MCF 10A (cell line): Measurements from ENCODE around the gene NBPF3. TPM values are rescaled to one million over a fixed set of nuclear protein-coding genes. Genes with fewer than 3 reads are reported as not detected.

Source experiments
- BruUV-seq: library from RNA; stranded (reverse); fragments of 400-500 nt; replicated peaks from 2 replicates; lab custom pipeline; 2021; lab: Mats Ljungman, UMichigan
- CTCF ChIA-PET: fragments of 300-600 bp; sonication (Branson Sonifier 250); formaldehyde crosslinking; extraction: SDS; loops from one replicate; lab custom pipeline; 2021; ENCODE audit warnings: antibody characterized with exemption, inconsistent platforms; lab: Yijun Ruan, JAX
- POLR2A ChIA-PET: fragments of 300-600, 350-650 bp; sonication (Branson Sonifier 250); formaldehyde crosslinking; extraction: SDS; loops from one replicate; lab custom pipeline; 2020; ENCODE audit warnings: antibody characterized with exemption, inconsistent platforms; lab: Yijun Ruan, JAX
- DNase-seq: peaks from one replicate; pipeline ENCODE4 v3.0.0-alpha.2; 2018; ENCODE audit not compliant: unreplicated experiment
- H3K27ac Mint-ChIP-seq: one replicate; pipeline ENCODE4 v1.8.0; 2022; ENCODE audit warnings: mild to moderate bottlenecking, low read depth, mixed read lengths; ENCODE audit not compliant: unreplicated experiment
- H3K27me3 Mint-ChIP-seq: one replicate; pipeline ENCODE4 v1.8.0; 2022; ENCODE audit warnings: mixed read lengths; ENCODE audit not compliant: insufficient read depth, unreplicated experiment
- H3K36me3 Mint-ChIP-seq: one replicate; pipeline ENCODE4 v1.8.0; 2022; ENCODE audit warnings: mild to moderate bottlenecking, moderate library complexity, mixed read lengths; ENCODE audit not compliant: insufficient read depth, unreplicated experiment
- H3K4me1 Mint-ChIP-seq: one replicate; pipeline ENCODE4 v1.8.0; 2022; ENCODE audit warnings: mixed read lengths; ENCODE audit not compliant: insufficient read depth, unreplicated experiment
- H3K4me3 Mint-ChIP-seq: one replicate; pipeline ENCODE4 v1.8.0; 2022; ENCODE audit warnings: mild to moderate bottlenecking, moderate library complexity, mixed read lengths; ENCODE audit not compliant: unreplicated experiment
- H3K9me3 Mint-ChIP-seq: one replicate; pipeline ENCODE4 v1.8.0; 2022; ENCODE audit warnings: mixed read lengths; ENCODE audit not compliant: unreplicated experiment
- intact Hi-C: fragments of 100-400 bp; cut with micrococcal nuclease; formaldehyde crosslinking; loops from 2 replicates; pipeline ENCODE4 v1.14.1; 2022
- total RNA-seq: library from RNA; stranded (reverse); gene quantifications from 2 replicates; pipeline ENCODE4 v1.2.3, GENCODE V29; 2022
- TF ChIP-seq, protein P1 (sequence below): fragments of 200-600 bp; IDR thresholded peaks from one replicate; pipeline ENCODE4 v1.8.0; 2022; ENCODE audit warnings: antibody characterized with exemption, mild to moderate bottlenecking; ENCODE audit not compliant: unreplicated experiment

Gene NBPF3
- total RNA-seq, 1 experiment from 2014 or later = 6.5 TPM

DNA sequence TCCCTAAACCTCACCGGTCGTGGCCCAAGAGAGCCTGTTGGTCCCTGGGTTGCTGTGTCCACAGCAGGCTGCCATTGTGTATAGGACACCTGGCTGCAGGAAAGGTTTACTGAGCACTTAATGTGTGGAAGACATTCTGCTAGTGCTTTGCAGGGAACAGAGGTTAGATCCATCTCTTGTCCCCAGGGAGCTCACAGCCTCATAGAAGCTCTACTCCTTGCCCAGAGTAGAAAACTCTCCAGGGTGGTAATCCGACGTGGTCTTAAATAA is 52.4 kb downstream of the NBPF3 start:
- DNase-seq = no peak
- Mint-ChIP-seq H3K36me3 (no peaks in the 10 kb centered on the region), H3K4me3 (no peak overlapping the region), H3K27me3 (peaks cover 12% of the 10 kb centered on the region), H3K4me1 (no peaks in the 10 kb centered on the region), H3K9me3 (no peaks in the 10 kb centered on the region), H3K27ac (no peak overlapping the region)
- CTCF ChIA-PET = no interaction called here
- TF ChIP-seq, protein P1, sequence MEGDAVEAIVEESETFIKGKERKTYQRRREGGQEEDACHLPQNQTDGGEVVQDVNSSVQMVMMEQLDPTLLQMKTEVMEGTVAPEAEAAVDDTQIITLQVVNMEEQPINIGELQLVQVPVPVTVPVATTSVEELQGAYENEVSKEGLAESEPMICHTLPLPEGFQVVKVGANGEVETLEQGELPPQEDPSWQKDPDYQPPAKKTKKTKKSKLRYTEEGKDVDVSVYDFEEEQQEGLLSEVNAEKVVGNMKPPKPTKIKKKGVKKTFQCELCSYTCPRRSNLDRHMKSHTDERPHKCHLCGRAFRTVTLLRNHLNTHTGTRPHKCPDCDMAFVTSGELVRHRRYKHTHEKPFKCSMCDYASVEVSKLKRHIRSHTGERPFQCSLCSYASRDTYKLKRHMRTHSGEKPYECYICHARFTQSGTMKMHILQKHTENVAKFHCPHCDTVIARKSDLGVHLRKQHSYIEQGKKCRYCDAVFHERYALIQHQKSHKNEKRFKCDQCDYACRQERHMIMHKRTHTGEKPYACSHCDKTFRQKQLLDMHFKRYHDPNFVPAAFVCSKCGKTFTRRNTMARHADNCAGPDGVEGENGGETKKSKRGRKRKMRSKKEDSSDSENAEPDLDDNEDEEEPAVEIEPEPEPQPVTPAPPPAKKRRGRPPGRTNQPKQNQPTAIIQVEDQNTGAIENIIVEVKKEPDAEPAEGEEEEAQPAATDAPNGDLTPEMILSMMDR = no peak
- intact Hi-C loops = no loop called here
- BruUV-seq = no TSS peak
- POLR2A ChIA-PET = interaction anchor here (0.6 kb wide), 1 partner anchor 1606 kb away, joined by 4 read pairs; no protein-coding TSS in a partner anchor

- no peak overlapping the region for H3K4me3 Mint-ChIP-seq
- H3K27ac Mint-ChIP-seq = no peak overlapping the region
- no peak for DNase-seq
- ChIA-PET POLR2A (no interaction called here), CTCF (no interaction called here)
- intact Hi-C loops = no loop called here
- peaks cover 3% of the 10 kb centered on the region for H3K27me3 Mint-ChIP-seq
- H3K4me1 Mint-ChIP-seq = no peaks in the 10 kb centered on the region
- TF ChIP-seq, protein P1 = no peak
- BruUV-seq = no TSS peak
- H3K36me3 Mint-ChIP-seq = no peaks in the 10 kb centered on the region
- H3K9me3 Mint-ChIP-seq = no peaks in the 10 kb centered on the region
These were observed 54.3 kb downstream of the NBPF3 start for GRCh38 chr1:21494196-21494595.

DNA sequence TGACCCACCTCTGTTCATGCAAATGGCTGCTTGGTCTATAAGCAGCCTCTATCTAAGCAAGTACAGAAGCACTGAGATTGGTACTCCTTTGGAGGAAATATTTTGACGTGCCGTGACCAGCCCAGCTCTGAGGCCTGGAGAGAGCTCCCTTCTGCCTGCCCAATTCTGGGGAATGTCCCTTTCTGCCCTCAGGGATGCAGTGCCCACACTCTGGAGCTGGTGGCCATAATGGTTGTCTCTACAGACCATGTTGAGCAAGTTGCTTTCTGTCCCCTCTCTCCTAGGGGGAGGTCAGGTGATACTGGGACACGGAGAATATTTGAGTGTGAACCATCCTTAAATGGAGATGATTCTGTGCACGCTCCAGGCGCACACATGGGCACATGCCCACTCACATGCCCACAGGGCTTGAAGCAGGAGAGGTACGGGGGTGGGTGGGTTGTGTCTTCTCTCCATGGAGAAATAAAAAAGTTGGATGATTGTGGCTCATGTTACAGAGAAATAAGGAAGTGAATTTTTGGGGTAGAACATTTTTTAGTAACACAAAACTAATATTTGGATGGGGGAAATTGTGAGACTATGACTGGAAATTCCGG is 55.4 kb downstream of the NBPF3 start:
- Mint-ChIP-seq H3K4me1 (no peaks in the 10 kb centered on the region), H3K27ac (no peak overlapping the region), H3K9me3 (no peaks in the 10 kb centered on the region), H3K36me3 (no peaks in the 10 kb centered on the region), H3K27me3 (no peaks in the 10 kb centered on the region), H3K4me3 (no peak overlapping the region)
- no TSS peak for BruUV-seq
- DNase-seq = no peak
- TF ChIP-seq, protein P1 = no peak
- POLR2A ChIA-PET = interaction anchor here (1.1 kb wide), 1 partner anchor 22 kb away, joined by 3 read pairs; no protein-coding TSS in a partner anchor
- CTCF ChIA-PET = interaction anchor here (0.8 kb wide), 1 partner anchor 40 kb away, joined by 3 read pairs; no protein-coding TSS in a partner anchor
- intact Hi-C loops = no loop called here

GRCh38 chr1:21496063-21496462 is 56.1 kb downstream of the NBPF3 start:
- Mint-ChIP-seq H3K9me3 (no peaks in the 10 kb centered on the region), H3K27me3 (no peaks in the 10 kb centered on the region), H3K4me3 (no peak overlapping the region), H3K4me1 (no peaks in the 10 kb centered on the region), H3K27ac (no peak overlapping the region), H3K36me3 (no peaks in the 10 kb centered on the region)
- intact Hi-C loops = no loop called here
- TF ChIP-seq, protein P1 = no peak
- DNase-seq = no peak
- POLR2A ChIA-PET = interaction anchor here (1.1 kb wide), 1 partner anchor 23 kb away, joined by 3 read pairs; no protein-coding TSS in a partner anchor
- BruUV-seq = no TSS peak
- CTCF ChIA-PET = interaction anchor here (0.6 to 0.8 kb wide), 2 partner anchors 39 to 163 kb away, joined by 3 read pairs; no protein-coding TSS in a partner anchor
